Activated T-helper 2 cell treated with anti-CD3 and anti-CD28 coated beads, Interferon-gamma antibody, Interleukin-2, Interleukin-4, amounts not matched to agents 10 μg/mL and 5 μg/mL and 100 μg/mL, durations not matched to agents 14 hours and 24 hours and 36 hours (primary cell): ENCODE measurements around the gene AMMECR1. TPM values are rescaled to one million over a fixed set of nuclear protein-coding genes. Genes with fewer than 3 reads are reported as not detected.
A peak's percentile ranks its signal among the peaks of the same experiment; 100 is the strongest.

ENCODE experiments used
- DNase-seq: peaks from one replicate; pipeline ENCODE4 v3.0.0; 2021; ENCODE audit warnings: low spot score
- H3K27ac Mint-ChIP-seq: one replicate; pipeline ENCODE4 v1.8.0; 2021; ENCODE audit warnings: mixed read lengths
- H3K27me3 Mint-ChIP-seq: one replicate; pipeline ENCODE4 v1.8.0; 2021; ENCODE audit warnings: low read depth, mixed read lengths
- H3K36me3 Mint-ChIP-seq: one replicate; pipeline ENCODE4 v1.8.0; 2021; ENCODE audit warnings: low read depth, mixed read lengths
- H3K4me1 Mint-ChIP-seq: one replicate; pipeline ENCODE4 v1.8.0; 2021; ENCODE audit warnings: low read depth, mixed read lengths
- H3K4me3 Mint-ChIP-seq: one replicate; pipeline ENCODE4 v1.8.0; 2021; ENCODE audit warnings: low read depth, mild to moderate bottlenecking, moderate library complexity, mixed read lengths
- H3K9me3 Mint-ChIP-seq: one replicate; pipeline ENCODE4 v1.8.0; 2021; ENCODE audit warnings: mixed read lengths
- intact Hi-C: fragments of 100-400 bp; cut with micrococcal nuclease; formaldehyde crosslinking; loops from one replicate; pipeline ENCODE4 v1.15.1; 2023
- total RNA-seq: library from RNA; stranded (reverse); gene quantifications from 2 replicates; pipeline ENCODE4 v1.2.3, GENCODE V29; 2022

Gene AMMECR1
- total RNA-seq, 1 donor from 2014 or later, result 10.6 TPM

DNA sequence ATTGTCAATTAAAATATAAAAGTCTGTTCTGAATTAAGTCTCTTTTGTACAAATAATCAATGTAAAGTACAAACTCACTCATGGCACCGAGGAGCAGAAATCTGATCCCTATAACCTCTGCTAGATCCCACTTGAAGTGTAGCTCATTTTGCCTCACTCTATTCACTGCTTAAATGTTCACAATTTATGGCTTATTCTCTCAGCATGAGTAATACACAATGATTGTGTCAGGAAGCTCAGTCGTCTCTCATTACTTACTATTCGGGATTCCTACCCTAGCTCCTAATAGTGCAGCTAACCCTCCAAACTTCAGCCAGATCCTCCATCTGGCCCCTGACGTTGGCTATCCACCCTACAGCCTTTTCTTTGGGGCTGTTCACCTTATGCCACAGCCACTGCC lies 4.7 kb upstream of the AMMECR1 start:
- H3K4me1 Mint-ChIP-seq, result peaks cover 4% of the 10 kb centered on the region
- H3K9me3 Mint-ChIP-seq, result no peaks in the 10 kb centered on the region
- no peak for DNase-seq
- no peaks in the 10 kb centered on the region for H3K36me3 Mint-ChIP-seq
- intact Hi-C loops, result no loop called here
- no peak overlapping the region for H3K27ac Mint-ChIP-seq
- no peak overlapping the region for H3K4me3 Mint-ChIP-seq
- peaks cover 4% of the 10 kb centered on the region for H3K27me3 Mint-ChIP-seq

DNA sequence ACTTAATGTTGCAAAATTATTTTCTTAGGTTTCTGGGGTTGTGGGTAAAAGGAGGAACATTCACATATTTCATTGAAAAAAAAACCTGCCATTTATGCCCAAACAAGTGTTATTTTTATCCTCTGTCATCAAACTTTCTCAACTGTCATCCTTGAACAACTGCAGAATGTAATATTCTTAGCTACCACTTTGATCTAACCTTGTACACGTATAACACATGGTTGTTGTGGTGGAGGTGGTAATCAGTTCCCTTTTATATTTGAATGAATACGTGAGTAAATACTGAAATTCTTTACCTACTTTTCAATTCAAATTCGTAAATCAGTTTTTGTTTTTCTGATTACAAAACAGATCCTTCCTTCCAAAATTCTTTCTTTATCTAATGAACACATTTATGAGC lies 3.8 kb upstream of the AMMECR1 start:
- Mint-ChIP-seq H3K27ac (no peak overlapping the region), H3K27me3 (peaks cover 4% of the 10 kb centered on the region), H3K4me1 (peaks cover 4% of the 10 kb centered on the region), H3K9me3 (no peaks in the 10 kb centered on the region), H3K4me3 (no peak overlapping the region), H3K36me3 (no peaks in the 10 kb centered on the region)
- intact Hi-C loops, result no loop called here
- no peak for DNase-seq

DNA sequence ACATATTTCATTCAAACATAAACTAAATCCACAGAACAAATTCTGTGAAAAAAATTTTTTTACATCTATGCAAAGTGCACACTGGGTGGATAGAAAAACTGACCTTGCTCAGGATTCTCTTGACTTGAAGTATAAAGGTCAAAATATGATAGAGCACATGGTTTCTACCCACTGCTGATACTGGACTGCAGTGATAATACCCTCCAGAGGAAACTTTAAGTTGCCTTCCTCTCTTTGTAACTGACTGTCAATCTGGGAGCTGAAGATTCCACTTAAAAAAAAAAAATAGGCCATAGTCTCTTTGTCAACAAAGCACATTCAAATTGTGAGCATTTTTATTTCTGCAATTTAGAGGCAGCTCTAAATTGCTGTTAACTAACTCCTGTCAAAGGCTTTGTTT lies 3.2 kb upstream of the AMMECR1 start:
- Mint-ChIP-seq H3K4me1 (peaks cover 5% of the 10 kb centered on the region), H3K4me3 (no peak overlapping the region), H3K27me3 (peaks cover 4% of the 10 kb centered on the region), H3K36me3 (no peaks in the 10 kb centered on the region), H3K9me3 (no peaks in the 10 kb centered on the region), H3K27ac (no peak overlapping the region)
- intact Hi-C loops, result no loop called here
- no peak for DNase-seq

DNA sequence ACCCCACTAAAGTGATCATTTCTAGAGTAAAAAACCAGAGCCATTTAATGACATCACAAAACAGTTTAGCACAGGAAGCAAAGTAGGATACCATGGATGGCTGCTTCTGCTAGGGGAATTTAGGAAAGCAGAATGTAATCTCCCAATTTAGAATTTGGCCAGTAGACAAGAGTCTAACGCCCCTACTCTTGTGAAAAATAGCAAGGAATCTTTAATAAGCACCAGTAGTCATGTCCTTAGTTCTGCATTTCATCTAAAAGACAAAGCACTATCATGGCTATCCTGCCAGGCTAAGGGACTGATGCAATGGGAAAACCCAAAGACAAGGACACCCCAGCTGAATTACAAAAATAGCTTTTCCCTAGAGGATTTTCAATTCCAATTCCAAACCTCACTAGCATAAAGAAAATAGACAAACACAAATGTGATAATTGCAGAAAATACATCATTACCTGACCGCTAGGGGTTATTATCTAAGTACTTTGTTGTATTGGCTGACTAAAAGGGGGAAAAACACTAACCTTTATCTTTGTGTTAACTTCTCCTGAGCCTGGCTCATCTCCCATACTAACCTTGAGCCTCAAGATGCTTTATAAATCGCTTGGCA lies 2.6 kb upstream of the AMMECR1 start:
- Mint-ChIP-seq H3K27ac (no peak overlapping the region), H3K4me1 (peaks cover 5% of the 10 kb centered on the region), H3K9me3 (no peaks in the 10 kb centered on the region), H3K36me3 (no peaks in the 10 kb centered on the region), H3K4me3 (no peak overlapping the region), H3K27me3 (peaks cover 4% of the 10 kb centered on the region)
- DNase-seq, result no peak
- intact Hi-C loops, result no loop called here

DNA sequence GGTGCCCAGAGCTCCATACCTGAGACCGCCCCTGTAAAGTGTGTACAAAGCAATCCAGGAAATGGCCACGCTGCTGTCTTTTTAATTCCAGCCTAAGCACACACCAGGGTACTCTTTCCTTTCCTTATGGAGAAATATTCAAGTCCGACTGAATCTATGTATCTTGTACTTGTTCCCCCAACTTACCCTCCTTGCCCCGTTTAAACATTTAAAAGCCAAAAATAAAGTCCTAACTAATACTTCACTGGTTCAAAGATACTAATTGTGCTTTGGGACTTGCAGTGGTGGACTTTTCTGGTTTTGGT lies 731 bp upstream of the AMMECR1 start:
- Mint-ChIP-seq H3K9me3 (no peaks in the 10 kb centered on the region), H3K4me1 (peaks cover 13% of the 10 kb centered on the region), H3K27ac (peak overlapping the region; percentile 83), H3K4me3 (peak overlapping the region; percentile 86), H3K27me3 (peaks cover 4% of the 10 kb centered on the region), H3K36me3 (no peaks in the 10 kb centered on the region)
- DNase-seq, result no peak
- intact Hi-C loops, result loop anchor here (5.0 to 10.0 kb wide), 6 partner anchors 94 to 584 kb away; partner anchors contain the start of gene ACSL4

DNA sequence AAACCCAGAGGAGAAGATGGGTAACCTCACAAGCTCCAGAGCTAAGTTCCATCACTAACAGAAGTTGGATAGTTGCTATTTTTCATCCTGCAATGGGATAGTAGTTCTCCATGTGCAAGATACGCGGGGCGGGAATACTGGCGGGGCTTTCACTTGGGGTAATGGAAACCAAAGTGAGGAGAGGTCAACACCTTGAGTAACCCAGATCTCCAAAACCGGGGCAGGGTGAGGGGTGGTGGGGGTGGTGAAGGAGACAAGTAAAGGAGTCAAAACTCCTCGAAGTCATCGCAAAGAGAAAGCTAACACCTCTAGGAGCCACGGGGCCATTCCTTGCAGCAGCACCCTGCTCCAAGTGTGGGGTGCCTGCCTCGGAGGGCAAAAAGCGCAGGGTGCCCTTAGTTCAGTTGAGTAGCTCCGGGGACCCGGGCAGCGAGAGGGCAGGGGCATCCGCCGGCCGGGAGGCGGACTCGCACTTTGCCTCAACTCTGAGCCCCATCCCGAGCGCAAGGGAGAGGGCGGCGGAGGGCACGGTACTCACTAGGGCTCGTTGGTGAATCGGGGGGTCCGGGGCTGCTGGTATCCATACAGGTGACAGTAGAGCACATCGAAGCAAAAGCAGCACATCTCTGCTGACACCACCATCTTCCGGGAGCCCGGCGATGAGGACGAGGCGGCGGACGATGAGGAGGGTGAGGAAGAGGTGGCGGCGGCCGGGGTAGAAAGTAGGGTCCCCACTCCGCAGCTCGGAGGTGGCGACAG lies 645 bp downstream of the AMMECR1 start:
- Mint-ChIP-seq H3K27ac (peak overlapping the region; percentile 78), H3K36me3 (no peaks in the 10 kb centered on the region), H3K9me3 (no peaks in the 10 kb centered on the region), H3K27me3 (peaks cover 4% of the 10 kb centered on the region), H3K4me1 (peaks cover 14% of the 10 kb centered on the region), H3K4me3 (peak overlapping the region; percentile 86)
- peak; percentile 18 for DNase-seq
- intact Hi-C loops, result loop anchor here (5.0 to 10.0 kb wide), 6 partner anchors 95 to 582 kb away; partner anchors contain the start of gene ACSL4

DNA sequence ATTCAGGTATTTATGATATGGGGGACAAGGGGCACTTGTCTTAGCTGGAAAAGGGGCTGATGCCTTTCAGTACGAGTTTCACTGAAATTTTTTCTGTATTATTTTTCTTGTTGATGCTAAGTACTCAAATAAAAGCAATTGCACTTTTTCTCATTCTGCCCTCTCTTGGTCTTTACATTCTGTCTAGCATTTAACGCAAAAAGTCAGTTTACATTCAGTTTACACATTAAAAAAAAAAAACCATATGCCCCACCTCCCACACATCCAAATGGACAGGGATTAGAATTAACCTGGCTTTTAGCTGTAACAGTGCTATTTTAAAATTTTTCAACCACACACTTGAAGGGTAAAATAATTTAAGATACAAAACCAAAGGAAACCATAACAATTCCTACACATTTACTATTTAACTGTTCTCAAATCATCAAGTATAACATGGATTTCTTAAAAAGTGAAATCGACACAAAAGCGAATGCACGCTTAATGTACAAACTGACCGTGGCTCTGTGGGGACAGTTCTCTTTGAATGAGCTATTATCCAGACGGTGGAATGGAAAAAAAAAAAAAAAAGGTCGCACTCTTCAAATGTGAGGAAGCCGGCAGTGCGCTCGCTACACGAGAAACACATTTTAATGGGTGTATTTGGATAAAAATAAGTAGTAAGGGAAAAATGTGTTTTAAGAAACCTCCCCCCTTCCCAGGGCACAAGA lies 1.4 kb downstream of the AMMECR1 start:
- DNase-seq, result no peak
- Mint-ChIP-seq H3K36me3 (no peaks in the 10 kb centered on the region), H3K9me3 (no peaks in the 10 kb centered on the region), H3K27me3 (peaks cover 4% of the 10 kb centered on the region), H3K27ac (peak overlapping the region; percentile 78), H3K4me1 (peaks cover 19% of the 10 kb centered on the region), H3K4me3 (peak overlapping the region; percentile 86)
- intact Hi-C loops, result loop anchor here (5.0 to 10.0 kb wide), 6 partner anchors 96 to 582 kb away; partner anchors contain the start of gene ACSL4

DNA sequence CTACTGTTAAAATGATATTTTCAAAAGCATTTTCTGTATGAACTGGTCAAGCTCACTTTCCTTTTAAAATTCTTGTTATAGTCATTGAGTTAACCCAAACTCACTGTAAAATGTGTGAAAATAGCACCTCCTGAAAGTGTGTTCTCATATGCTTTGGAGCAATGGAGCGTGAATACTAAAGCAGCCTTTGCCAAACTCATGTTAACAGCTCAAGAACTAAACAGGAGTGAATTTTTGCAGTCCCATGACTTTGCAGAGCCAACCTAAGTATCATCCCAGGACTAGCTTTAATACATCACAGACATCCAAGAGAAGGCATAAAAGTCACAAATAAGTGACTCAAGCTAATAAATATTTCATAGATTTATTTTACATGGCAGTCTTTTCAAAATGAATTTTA lies 2.3 kb downstream of the AMMECR1 start:
- no peaks in the 10 kb centered on the region for H3K36me3 Mint-ChIP-seq
- intact Hi-C loops, result loop anchor here (5.0 to 10.0 kb wide), 6 partner anchors 97 to 581 kb away; partner anchors contain the start of gene ACSL4

DNA sequence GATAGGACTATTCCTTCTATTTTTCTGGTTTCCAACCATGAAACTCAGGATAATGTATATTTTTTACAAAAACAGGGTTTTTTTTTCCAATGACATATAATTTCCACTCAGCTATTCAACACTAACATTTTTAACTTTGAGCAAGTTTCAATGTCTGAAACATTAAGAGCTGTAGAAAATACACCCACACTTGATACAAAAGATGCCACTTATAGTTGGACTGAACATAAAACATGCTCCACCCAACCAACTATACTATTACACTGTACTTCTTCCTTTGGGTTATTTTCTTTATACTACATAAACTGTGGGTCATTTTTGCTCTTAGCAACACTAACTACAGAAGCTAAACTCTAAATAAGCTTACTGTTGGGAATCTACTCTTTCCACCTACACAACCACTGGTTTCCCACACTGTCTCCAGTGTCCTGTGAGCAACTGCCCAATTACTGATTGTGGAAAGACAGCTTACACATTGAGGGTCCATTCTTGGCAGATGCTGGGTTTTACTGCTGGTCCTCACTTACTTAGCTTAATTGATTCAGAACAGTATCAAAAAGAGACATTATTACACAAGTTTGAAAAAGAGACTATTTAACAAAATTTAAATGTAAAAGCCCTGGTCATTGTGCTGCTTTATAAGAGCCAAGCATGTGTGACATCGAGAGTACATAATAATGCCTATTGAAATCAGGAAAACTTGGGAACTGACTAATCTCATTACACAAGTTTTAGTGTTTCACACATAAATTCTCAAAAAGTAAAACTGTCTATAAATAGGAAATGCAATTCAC lies 6.3 kb downstream of the AMMECR1 start:
- no peaks in the 10 kb centered on the region for H3K36me3 Mint-ChIP-seq
- H3K27ac Mint-ChIP-seq, result peak overlapping the region; percentile 70
- H3K4me3 Mint-ChIP-seq, result no peak overlapping the region

More for the DNA sequence above, 2.3 kb downstream of the AMMECR1 start:
- Mint-ChIP-seq H3K4me1 (peaks cover 28% of the 10 kb centered on the region), H3K9me3 (no peaks in the 10 kb centered on the region), H3K27me3 (peaks cover 4% of the 10 kb centered on the region), H3K4me3 (peak overlapping the region; percentile 86), H3K27ac (no peak overlapping the region)
- DNase-seq, result no peak

DNA sequence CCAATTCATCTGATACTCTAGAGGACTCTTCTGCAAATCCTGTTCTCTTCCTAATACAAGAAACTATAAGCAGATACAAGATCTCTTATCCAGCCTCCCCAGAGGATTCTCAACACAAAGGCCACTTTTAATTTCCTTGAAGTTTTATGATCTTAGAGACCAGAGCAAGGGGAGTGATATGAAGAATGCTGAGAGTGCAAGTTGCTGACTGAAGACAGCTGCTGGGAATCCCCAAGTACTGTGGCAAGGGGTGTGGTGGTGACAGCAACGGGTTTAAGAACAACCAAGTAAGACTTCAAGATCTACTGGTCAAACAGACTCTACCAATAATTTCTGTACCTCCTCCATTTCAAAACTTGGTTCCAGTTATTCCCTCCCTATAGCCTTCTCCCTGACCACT lies 7.0 kb downstream of the AMMECR1 start:
- Mint-ChIP-seq H3K4me3 (no peak overlapping the region), H3K27ac (peak overlapping the region; percentile 70), H3K9me3 (no peaks in the 10 kb centered on the region)

More for the DNA sequence above, 6.3 kb downstream of the AMMECR1 start:
- Mint-ChIP-seq H3K4me1 (peaks cover 30% of the 10 kb centered on the region), H3K9me3 (no peaks in the 10 kb centered on the region), H3K27me3 (no peaks in the 10 kb centered on the region)
- DNase-seq, result no peak
- intact Hi-C loops, result loop anchor here (10.0 kb wide), 2 partner anchors 467 to 577 kb away; partner anchors contain the start of gene ACSL4

DNA sequence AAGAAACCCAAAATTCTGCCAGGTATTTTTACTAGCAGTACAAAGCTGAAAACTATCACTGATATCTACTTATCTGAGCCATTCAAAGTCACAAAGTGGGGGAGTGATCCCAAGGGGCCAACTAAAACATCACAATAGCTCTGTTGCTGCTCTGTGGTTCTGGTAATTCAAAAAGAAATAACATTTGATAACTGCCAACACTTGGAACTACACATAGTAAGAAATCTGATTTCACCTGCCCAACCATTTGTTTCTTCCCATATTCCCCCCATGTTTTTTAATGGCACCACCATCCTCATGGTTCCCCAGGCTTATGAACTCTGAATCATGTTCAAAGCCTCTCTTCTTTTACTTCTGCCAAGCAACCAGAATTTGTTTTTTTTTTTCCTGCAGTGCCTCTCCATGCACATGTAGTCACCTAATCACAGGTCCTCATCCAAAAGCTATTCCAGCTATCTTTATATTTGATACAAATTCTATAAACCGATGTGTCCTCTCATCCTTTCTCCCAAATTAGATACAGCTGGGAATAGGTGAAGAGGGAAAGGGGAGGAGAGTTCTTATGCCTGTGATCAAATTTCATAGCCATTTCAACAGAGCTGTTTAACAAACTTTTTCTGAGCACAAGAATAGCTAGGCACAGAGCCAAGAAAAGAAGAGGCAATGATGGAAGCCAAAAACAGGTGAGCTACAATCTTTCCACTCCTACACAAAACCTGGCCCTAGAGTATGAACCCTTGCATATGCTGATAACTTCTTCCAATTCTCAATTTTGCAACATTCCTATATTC lies 7.7 kb downstream of the AMMECR1 start:
- no peaks in the 10 kb centered on the region for H3K36me3 Mint-ChIP-seq
- no peak overlapping the region for H3K27ac Mint-ChIP-seq
- H3K27me3 Mint-ChIP-seq, result no peaks in the 10 kb centered on the region
- no peaks in the 10 kb centered on the region for H3K9me3 Mint-ChIP-seq
- no peak overlapping the region for H3K4me3 Mint-ChIP-seq
- DNase-seq, result no peak
- intact Hi-C loops, result loop anchor here (10.0 kb wide), 2 partner anchors 465 to 575 kb away; partner anchors contain the start of gene ACSL4
- peaks cover 26% of the 10 kb centered on the region for H3K4me1 Mint-ChIP-seq

More for the DNA sequence above, 7.0 kb downstream of the AMMECR1 start:
- intact Hi-C loops, result loop anchor here (10.0 kb wide), 2 partner anchors 466 to 576 kb away; partner anchors contain the start of gene ACSL4
- no peaks in the 10 kb centered on the region for H3K36me3 Mint-ChIP-seq
- DNase-seq, result peak; percentile 11
- peaks cover 28% of the 10 kb centered on the region for H3K4me1 Mint-ChIP-seq
- H3K27me3 Mint-ChIP-seq, result no peaks in the 10 kb centered on the region
